ENCODE data around the gene FARP1. TPM values are rescaled to one million over a fixed set of nuclear protein-coding genes. Genes with fewer than 3 reads are reported as not detected.

The FARP1 gene
- total RNA-seq, 2 donors from 2014 or later, result 0.76 to 0.87 TPM

GRCh38 chr13:98429081-98429480 is 286.2 kb downstream of the FARP1 start:
- Mint-ChIP-seq H3K36me3 (ENCODE audit: low read depth) (peaks cover 4% of the 10 kb centered on the region), H3K4me3 (no peak overlapping the region), H3K27me3 (peaks cover 68% of the 10 kb centered on the region), H3K27ac (no peak overlapping the region), H3K4me1 (peaks cover 8% of the 10 kb centered on the region)
- DNase-seq (no peak), ATAC-seq (no peak)
- H3K9me3 ChIP-seq (ENCODE audit: control insufficient read depth, low read length, poor library complexity, severe bottlenecking), result no peaks in the 10 kb centered on the region

GRCh38 chr13:98429531-98429930 is 286.6 kb downstream of the FARP1 start:
- no peak for DNase-seq
- Mint-ChIP-seq H3K4me1 (peaks cover 8% of the 10 kb centered on the region), H3K36me3 (ENCODE audit: low read depth) (peaks cover 4% of the 10 kb centered on the region), H3K27ac (no peak overlapping the region), H3K27me3 (peaks cover 65% of the 10 kb centered on the region), H3K4me3 (no peak overlapping the region)
- no peak for ATAC-seq
- H3K9me3 ChIP-seq (ENCODE audit: control insufficient read depth, low read length, poor library complexity, severe bottlenecking), result no peaks in the 10 kb centered on the region

GRCh38 chr13:98429977-98430736 is 287.3 kb downstream of the FARP1 start:
- peaks cover 8% of the 10 kb centered on the region for H3K4me1 Mint-ChIP-seq
- no peak for DNase-seq
- no peak for ATAC-seq
- peaks cover 4% of the 10 kb centered on the region for H3K36me3 Mint-ChIP-seq (ENCODE audit: low read depth)
- no peak overlapping the region for H3K4me3 Mint-ChIP-seq
- peaks cover 67% of the 10 kb centered on the region for H3K27me3 Mint-ChIP-seq
- H3K27ac Mint-ChIP-seq, result no peak overlapping the region
- no peaks in the 10 kb centered on the region for H3K9me3 ChIP-seq (ENCODE audit: control insufficient read depth, low read length, poor library complexity, severe bottlenecking)

GRCh38 chr13:98432638-98433037 is 289.7 kb downstream of the FARP1 start:
- Mint-ChIP-seq H3K4me1 (peaks cover 6% of the 10 kb centered on the region), H3K36me3 (ENCODE audit: low read depth) (peaks cover 2% of the 10 kb centered on the region), H3K4me3 (no peak overlapping the region), H3K27me3 (peaks cover 60% of the 10 kb centered on the region), H3K27ac (no peak overlapping the region)
- DNase-seq (no peak), ATAC-seq (no peak)
- H3K9me3 ChIP-seq (ENCODE audit: control insufficient read depth, low read length, poor library complexity, severe bottlenecking), result no peaks in the 10 kb centered on the region

- Mint-ChIP-seq H3K4me3 (no peak overlapping the region), H3K27me3 (peaks cover 50% of the 10 kb centered on the region), H3K4me1 (peaks cover 4% of the 10 kb centered on the region), H3K36me3 (ENCODE audit: low read depth) (peaks cover 2% of the 10 kb centered on the region), H3K27ac (peak overlapping the region; percentile 27)
- ATAC-seq, result no peak
- no peak for DNase-seq
- no peaks in the 10 kb centered on the region for H3K9me3 ChIP-seq (ENCODE audit: control insufficient read depth, low read length, poor library complexity, severe bottlenecking)
These were observed 290.8 kb downstream of the FARP1 start for GRCh38 chr13:98433654-98434053.

GRCh38 chr13:98434060-98434459 is 291.2 kb downstream of the FARP1 start:
- Mint-ChIP-seq H3K27ac (peak overlapping the region; percentile 27), H3K36me3 (ENCODE audit: low read depth) (peaks cover 2% of the 10 kb centered on the region), H3K4me3 (no peak overlapping the region), H3K27me3 (peaks cover 46% of the 10 kb centered on the region), H3K4me1 (peaks cover 4% of the 10 kb centered on the region)
- DNase-seq, result no peak
- ATAC-seq, result no peak
- H3K9me3 ChIP-seq (ENCODE audit: control insufficient read depth, low read length, poor library complexity, severe bottlenecking), result no peaks in the 10 kb centered on the region

GRCh38 chr13:98435376-98435775 is 292.5 kb downstream of the FARP1 start:
- Mint-ChIP-seq H3K4me3 (no peak overlapping the region), H3K4me1 (peaks cover 4% of the 10 kb centered on the region), H3K27ac (no peak overlapping the region), H3K36me3 (ENCODE audit: low read depth) (peaks cover 2% of the 10 kb centered on the region), H3K27me3 (peaks cover 38% of the 10 kb centered on the region)
- no peaks in the 10 kb centered on the region for H3K9me3 ChIP-seq (ENCODE audit: control insufficient read depth, low read length, poor library complexity, severe bottlenecking)
- DNase-seq (no peak), ATAC-seq (no peak)

GRCh38 chr13:98436233-98436910 is 293.5 kb downstream of the FARP1 start:
- no peak overlapping the region for H3K4me3 Mint-ChIP-seq
- no peak for DNase-seq
- H3K27ac Mint-ChIP-seq, result no peak overlapping the region
- H3K9me3 ChIP-seq (ENCODE audit: control insufficient read depth, low read length, poor library complexity, severe bottlenecking), result no peaks in the 10 kb centered on the region
- peaks cover 2% of the 10 kb centered on the region for H3K36me3 Mint-ChIP-seq (ENCODE audit: low read depth)
- no peak for ATAC-seq
- H3K27me3 Mint-ChIP-seq, result peaks cover 34% of the 10 kb centered on the region
- peaks cover 6% of the 10 kb centered on the region for H3K4me1 Mint-ChIP-seq

- DNase-seq (no peak), ATAC-seq (no peak)
- Mint-ChIP-seq H3K27me3 (peaks cover 16% of the 10 kb centered on the region), H3K27ac (no peak overlapping the region), H3K36me3 (ENCODE audit: low read depth) (no peaks in the 10 kb centered on the region), H3K4me1 (peaks cover 4% of the 10 kb centered on the region), H3K4me3 (no peak overlapping the region)
- no peaks in the 10 kb centered on the region for H3K9me3 ChIP-seq (ENCODE audit: control insufficient read depth, low read length, poor library complexity, severe bottlenecking)
These were observed 295.6 kb downstream of the FARP1 start for GRCh38 chr13:98438246-98439125.

GRCh38 chr13:98439126-98439828 is 296.4 kb downstream of the FARP1 start:
- Mint-ChIP-seq H3K36me3 (ENCODE audit: low read depth) (no peaks in the 10 kb centered on the region), H3K4me1 (peaks cover 6% of the 10 kb centered on the region), H3K27me3 (peaks cover 16% of the 10 kb centered on the region), H3K4me3 (no peak overlapping the region), H3K27ac (peak overlapping the region; percentile 24)
- H3K9me3 ChIP-seq (ENCODE audit: control insufficient read depth, low read length, poor library complexity, severe bottlenecking), result no peaks in the 10 kb centered on the region
- ATAC-seq (no peak), DNase-seq (no peak)

GRCh38 chr13:98439896-98440295 is 297.0 kb downstream of the FARP1 start:
- ATAC-seq (no peak), DNase-seq (no peak)
- H3K9me3 ChIP-seq (ENCODE audit: control insufficient read depth, low read length, poor library complexity, severe bottlenecking), result no peaks in the 10 kb centered on the region
- no peak overlapping the region for H3K4me3 Mint-ChIP-seq
- H3K27me3 Mint-ChIP-seq, result peaks cover 16% of the 10 kb centered on the region
- H3K27ac Mint-ChIP-seq, result peak overlapping the region; percentile 24
- no peaks in the 10 kb centered on the region for H3K36me3 Mint-ChIP-seq (ENCODE audit: low read depth)
- peaks cover 8% of the 10 kb centered on the region for H3K4me1 Mint-ChIP-seq

GRCh38 chr13:98440390-98441055 is 297.6 kb downstream of the FARP1 start:
- no peak overlapping the region for H3K4me3 Mint-ChIP-seq
- no peak overlapping the region for H3K27ac Mint-ChIP-seq
- DNase-seq, result no peak
- H3K27me3 Mint-ChIP-seq, result peaks cover 11% of the 10 kb centered on the region
- H3K9me3 ChIP-seq (ENCODE audit: control insufficient read depth, low read length, poor library complexity, severe bottlenecking), result no peaks in the 10 kb centered on the region
- H3K36me3 Mint-ChIP-seq (ENCODE audit: low read depth), result no peaks in the 10 kb centered on the region
- no peak for ATAC-seq
- H3K4me1 Mint-ChIP-seq, result peaks cover 15% of the 10 kb centered on the region

Data from T-helper 17 cell (primary cell).